Endothelial cell of umbilical vein (primary cell): ENCODE results near the gene LRRC72. TPM values are rescaled to one million over a fixed set of nuclear protein-coding genes. Genes with fewer than 3 reads are reported as not detected.

ENCODE experiments used
- BruUV-seq: library from RNA; stranded (reverse); fragments of 400-500 nt; replicated peaks from 2 replicates; lab custom pipeline; 2021; lab: Mats Ljungman, UMichigan
- CTCF ChIA-PET: fragments of 300-600, 350-600 bp; sonication (Branson Sonifier 250); formaldehyde crosslinking; loops from one replicate; lab custom pipeline; 2021; ENCODE audit warnings: antibody characterized with exemption, inconsistent platforms; lab: Charles Lee
- POLR2A ChIA-PET: fragments of 300-600, 350-600 bp; sonication (Branson Sonifier 250); formaldehyde crosslinking; loops from one replicate; lab custom pipeline; 2021; ENCODE audit warnings: antibody characterized with exemption, inconsistent platforms; lab: Charles Lee
- DNase-seq: peaks from one replicate; pipeline ENCODE4 v3.0.0-alpha.2; 2011; ENCODE audit warnings: low read depth, low spot score
- FAIRE-seq: peaks from 2 replicates; lab custom pipeline; 2011; peaks lifted over from hg19 to GRCh38; lab: Jason Lieb, UNC
- H2AFZ ChIP-seq: 2 replicates; pipeline ENCODE4 v1.6.0; 2012; ENCODE audit warnings: low read depth, low read length, control low read depth, inconsistent platforms
- H3K27ac ChIP-seq: 2 replicates; pipeline ENCODE4 v1.5.1; 2011; ENCODE audit warnings: low read depth, mild to moderate bottlenecking, control low read depth, low read length, moderate library complexity; ENCODE audit not compliant: insufficient read depth
- H3K27me3 ChIP-seq, 2 experiments: 2 replicates each; pipeline versions ENCODE4 v1.6.0 to v1.6.1; 2011; ENCODE audit warnings: low read length in 2 of 2, mixed read lengths in 1 of 2; ENCODE audit not compliant: control insufficient read depth in 2 of 2, insufficient read depth in 2 of 2
- H3K36me3 ChIP-seq, 2 experiments: 2 replicates in 1 of 2; 3 replicates in 1 of 2; pipeline ENCODE4 v1.5.1; 2011; ENCODE audit warnings: low read length in 2 of 2, mild to moderate bottlenecking in 1 of 2, moderate library complexity in 1 of 2; ENCODE audit not compliant: control insufficient read depth in 2 of 2, insufficient read depth in 2 of 2; ENCODE audit errors: extremely low read depth in 1 of 2
- H3K4me1 ChIP-seq: 3 replicates; pipeline ENCODE4 v1.5.1; 2011; ENCODE audit warnings: mild to moderate bottlenecking, low read length; ENCODE audit not compliant: control insufficient read depth, insufficient read depth; ENCODE audit errors: extremely low read depth
- H3K4me2 ChIP-seq: 2 replicates; pipeline ENCODE4 v1.6.1; 2011; ENCODE audit warnings: low read length, control low read depth, mixed read lengths; ENCODE audit not compliant: insufficient read depth
- H3K4me3 ChIP-seq, 3 experiments: fragments of 200-600 bp in 1 of 3; sonication (generic), shearing (Covaris generic) in 1 of 3; replicated peaks in 1 of 3; 2 replicates each; pipeline ENCODE4 v1.5.1; 2011 to 2016; ENCODE audit warnings: control low read depth in 3 of 3, low read length in 3 of 3, mild to moderate bottlenecking in 2 of 3, inconsistent platforms in 1 of 3, low read depth in 1 of 3, moderate library complexity in 1 of 3; ENCODE audit not compliant: insufficient read depth in 1 of 3
- H3K79me2 ChIP-seq: 2 replicates; pipeline ENCODE4 v1.6.0; 2012; ENCODE audit warnings: low read length, inconsistent platforms; ENCODE audit not compliant: control insufficient read depth, insufficient read depth
- H3K9ac ChIP-seq: replicated peaks from 2 replicates; pipeline ENCODE3; 2011; ENCODE audit warnings: low read length, control low read depth; ENCODE audit not compliant: insufficient read depth; ENCODE audit errors: extremely low read depth
- H3K9me1 ChIP-seq: replicated peaks from 3 replicates; pipeline ENCODE4 v1.6.0; 2011; ENCODE audit warnings: mild to moderate bottlenecking, low read length; ENCODE audit not compliant: control insufficient read depth, insufficient read depth; ENCODE audit errors: extremely low read depth
- H3K9me3 ChIP-seq: replicated peaks from 2 replicates; pipeline ENCODE4 v1.5.1; 2012; ENCODE audit warnings: low read length, inconsistent platforms; ENCODE audit not compliant: control insufficient read depth, insufficient read depth
- H4K20me1 ChIP-seq: replicated peaks from 2 replicates; pipeline ENCODE3; 2011; ENCODE audit warnings: mild to moderate bottlenecking, low read length; ENCODE audit not compliant: control insufficient read depth, insufficient read depth; ENCODE audit errors: extremely low read depth
- EZH2 ChIP-seq: IDR thresholded peaks from 2 replicates; pipeline ENCODE4 v1.6.1; 2012; ENCODE audit warnings: borderline replicate concordance, low read depth, mild to moderate bottlenecking, moderate library complexity, low read length, inconsistent platforms; ENCODE audit not compliant: severe bottlenecking
- FOS ChIP-seq: IDR thresholded peaks from 2 replicates; pipeline ENCODE4 v1.6.1; 2011; ENCODE audit warnings: mild to moderate bottlenecking, low read length, moderate library complexity, borderline replicate concordance; ENCODE audit not compliant: insufficient read depth
- GATA2 ChIP-seq: IDR thresholded peaks from 2 replicates; pipeline ENCODE4 v1.7.0; 2011; ENCODE audit warnings: low read depth, mild to moderate bottlenecking, moderate library complexity, mixed read lengths, low read length; ENCODE audit not compliant: insufficient read length, insufficient read depth
- JUN ChIP-seq: IDR thresholded peaks from 2 replicates; pipeline ENCODE4 v1.6.1; 2011; ENCODE audit warnings: borderline replicate concordance, low read depth; ENCODE audit not compliant: insufficient read length, insufficient read depth
- MYC ChIP-seq: IDR thresholded peaks from one replicate; pipeline ENCODE4 v1.6.1; 2011; ENCODE audit warnings: mild to moderate bottlenecking, low read depth, low read length
- POLR2A ChIP-seq: IDR thresholded peaks from 2 replicates; pipeline ENCODE4 v1.6.1; 2012; ENCODE audit warnings: low read depth, mild to moderate bottlenecking, control low read depth, low read length
- POLR2AphosphoS5 ChIP-seq: IDR thresholded peaks from 2 replicates; pipeline ENCODE4 v1.6.1; 2012; ENCODE audit warnings: low read depth, mild to moderate bottlenecking, control low read depth, low read length, moderate library complexity; ENCODE audit not compliant: insufficient read depth
- dilution Hi-C: fragments of 300-500 bp; cut with MboI; formaldehyde crosslinking; loops from one replicate; pipeline ENCODE4 v1.15.0; 2019; ENCODE audit warnings: low sequenced_read_pairs; ENCODE audit not compliant: extremely low pct_ligation_motif_present
- intact Hi-C: fragments of 100-400 bp; cut with micrococcal nuclease; formaldehyde crosslinking; loops from one replicate; pipeline ENCODE4 v1.10.0; 2022
- polyA plus RNA-seq, 4 experiments: library from polyadenylated mRNA; depleted of rRNA in 3 of 4; stranded (reverse) in 3 of 4; unstranded in 1 of 4; fragments of >200 nt; gene quantifications; 2 replicates each; pipeline versions ENCODE4 v1.2.1 to v1.2.3, GENCODE V29; 2011 to 2012; ENCODE audit warnings: missing spikeins in 1 of 4
- total RNA-seq: library from RNA; stranded (reverse); gene quantifications from 2 replicates; pipeline ENCODE4 v1.2.3, GENCODE V29; 2021
- TF ChIP-seq, protein P1 (sequence below), 2 donors: IDR thresholded peaks; 1 replicate in 1 of 2; 2 replicates in 1 of 2; pipeline ENCODE4 v1.5.1; 2011; ENCODE audit warnings: low read length in 2 of 2, mild to moderate bottlenecking in 2 of 2, moderate library complexity in 2 of 2, control low read depth in 1 of 2, inconsistent platforms in 1 of 2, low read depth in 1 of 2; ENCODE audit not compliant: insufficient read depth in 1 of 2; ENCODE audit errors: extremely low read depth in 1 of 2
- TF ChIP-seq, protein P2 (sequence below): IDR thresholded peaks from 2 replicates; pipeline ENCODE4 v1.6.1; 2011; ENCODE audit not compliant: insufficient read depth, insufficient read length

LRRC72 gene
- total and polyA plus RNA-seq, 2 donors (not counting 3 experiments of a cell fraction or from before 2014, with no cell fraction given): not detected

GRCh38 chr7:16479591-16479990 lies 47.0 kb upstream of the LRRC72 start:
- H3K27ac ChIP-seq: no peak overlapping the region
- no peak overlapping the region for H3K4me3 ChIP-seq
- no peaks in the 10 kb centered on the region for H3K9me3 ChIP-seq
- dilution Hi-C loops (no loop called here), intact Hi-C loops (no loop called here)
- H3K79me2 ChIP-seq: no peaks in the 10 kb centered on the region
- H3K27me3 ChIP-seq: no peaks in the 10 kb centered on the region
- no peak for DNase-seq
- TF ChIP-seq POLR2A (no peak), GATA2 (no peak), JUN (no peak), FOS (no peak), POLR2AphosphoS5 (no peak), MYC (no peak), EZH2 (no peak)
- TF ChIP-seq, protein P1, sequence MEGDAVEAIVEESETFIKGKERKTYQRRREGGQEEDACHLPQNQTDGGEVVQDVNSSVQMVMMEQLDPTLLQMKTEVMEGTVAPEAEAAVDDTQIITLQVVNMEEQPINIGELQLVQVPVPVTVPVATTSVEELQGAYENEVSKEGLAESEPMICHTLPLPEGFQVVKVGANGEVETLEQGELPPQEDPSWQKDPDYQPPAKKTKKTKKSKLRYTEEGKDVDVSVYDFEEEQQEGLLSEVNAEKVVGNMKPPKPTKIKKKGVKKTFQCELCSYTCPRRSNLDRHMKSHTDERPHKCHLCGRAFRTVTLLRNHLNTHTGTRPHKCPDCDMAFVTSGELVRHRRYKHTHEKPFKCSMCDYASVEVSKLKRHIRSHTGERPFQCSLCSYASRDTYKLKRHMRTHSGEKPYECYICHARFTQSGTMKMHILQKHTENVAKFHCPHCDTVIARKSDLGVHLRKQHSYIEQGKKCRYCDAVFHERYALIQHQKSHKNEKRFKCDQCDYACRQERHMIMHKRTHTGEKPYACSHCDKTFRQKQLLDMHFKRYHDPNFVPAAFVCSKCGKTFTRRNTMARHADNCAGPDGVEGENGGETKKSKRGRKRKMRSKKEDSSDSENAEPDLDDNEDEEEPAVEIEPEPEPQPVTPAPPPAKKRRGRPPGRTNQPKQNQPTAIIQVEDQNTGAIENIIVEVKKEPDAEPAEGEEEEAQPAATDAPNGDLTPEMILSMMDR (IDR thresholded peaks at IDR 0.05; ENCODE audit: extremely low read depth in 1 of 2, insufficient read depth in 1 of 2, low read depth in 1 of 2, low read length in 2 of 2): no peak
- TF ChIP-seq, protein P2, sequence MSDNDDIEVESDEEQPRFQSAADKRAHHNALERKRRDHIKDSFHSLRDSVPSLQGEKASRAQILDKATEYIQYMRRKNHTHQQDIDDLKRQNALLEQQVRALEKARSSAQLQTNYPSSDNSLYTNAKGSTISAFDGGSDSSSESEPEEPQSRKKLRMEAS: no peak
- no peak overlapping the region for H2AFZ ChIP-seq
- no TSS peak for BruUV-seq
- no peaks in the 10 kb centered on the region for H3K9me1 ChIP-seq
- no peaks in the 10 kb centered on the region for H3K4me1 ChIP-seq
- POLR2A ChIA-PET: no interaction called here
- no peaks in the 10 kb centered on the region for H4K20me1 ChIP-seq
- FAIRE-seq: no peak
- no peak overlapping the region for H3K9ac ChIP-seq
- H3K4me2 ChIP-seq: no peak overlapping the region
- CTCF ChIA-PET: no interaction called here
- H3K36me3 ChIP-seq: no peaks in the 10 kb centered on the region
